IPS-15b (cell line): ENCODE results near the gene ISY1.
"Not testable (repeated sequence)": the region's sequence is repeated elsewhere in the genome, so short reads cannot be mapped to it uniquely, and the experiment has no call there.

Experiments
- H3K27me3 ChIP-seq: one replicate; pipeline ENCODE4 v1.6.1; 2013; ENCODE audit warnings: low read length; ENCODE audit not compliant: control insufficient read depth, insufficient read depth
- H3K36me3 ChIP-seq: one replicate; pipeline ENCODE4 v1.6.1; 2013; ENCODE audit warnings: low read length; ENCODE audit not compliant: control insufficient read depth, insufficient read depth
- H3K4me1 ChIP-seq: one replicate; pipeline ENCODE4 v1.6.1; 2013; ENCODE audit warnings: mild to moderate bottlenecking, low read length; ENCODE audit not compliant: control insufficient read depth, insufficient read depth
- H3K4me3 ChIP-seq: one replicate; pipeline ENCODE4 v1.5.1; 2013; ENCODE audit warnings: low read depth, low read length
- H3K9ac ChIP-seq: one replicate; pipeline ENCODE4 v1.6.1; 2013; ENCODE audit warnings: low read depth, mild to moderate bottlenecking, low read length
- H3K9me3 ChIP-seq: one replicate; pipeline ENCODE4 v1.6.1; 2013; ENCODE audit warnings: mild to moderate bottlenecking, low read length; ENCODE audit not compliant: control insufficient read depth, insufficient read depth

ISY1 gene

DNA sequence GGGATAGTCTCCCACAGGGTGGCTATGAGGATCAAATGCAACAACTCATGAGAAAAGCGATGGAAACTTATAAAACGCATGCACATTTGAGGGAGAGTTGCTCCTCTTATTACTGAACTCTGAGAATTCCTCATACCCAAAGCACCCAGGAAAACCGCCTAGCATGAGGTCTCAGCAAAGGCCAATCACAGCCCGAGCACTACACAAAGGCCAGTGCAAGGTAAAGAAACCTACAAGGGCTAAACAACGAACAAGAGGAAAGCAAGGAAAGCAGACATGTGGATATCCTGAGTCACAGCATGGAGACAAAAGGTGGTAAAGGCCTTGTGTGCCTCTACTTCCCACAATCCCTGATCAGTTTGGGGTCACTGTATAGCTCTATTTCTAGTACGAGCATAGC lies 46.4 kb downstream of the ISY1 start:
- Histone ChIP-seq H3K9ac (no peak overlapping the region), H3K36me3 (no peaks in the 10 kb centered on the region), H3K4me3 (no peak overlapping the region), H3K9me3 (no peaks in the 10 kb centered on the region), H3K4me1 (peaks cover 23% of the 10 kb centered on the region), H3K27me3 (no peaks in the 10 kb centered on the region)

DNA sequence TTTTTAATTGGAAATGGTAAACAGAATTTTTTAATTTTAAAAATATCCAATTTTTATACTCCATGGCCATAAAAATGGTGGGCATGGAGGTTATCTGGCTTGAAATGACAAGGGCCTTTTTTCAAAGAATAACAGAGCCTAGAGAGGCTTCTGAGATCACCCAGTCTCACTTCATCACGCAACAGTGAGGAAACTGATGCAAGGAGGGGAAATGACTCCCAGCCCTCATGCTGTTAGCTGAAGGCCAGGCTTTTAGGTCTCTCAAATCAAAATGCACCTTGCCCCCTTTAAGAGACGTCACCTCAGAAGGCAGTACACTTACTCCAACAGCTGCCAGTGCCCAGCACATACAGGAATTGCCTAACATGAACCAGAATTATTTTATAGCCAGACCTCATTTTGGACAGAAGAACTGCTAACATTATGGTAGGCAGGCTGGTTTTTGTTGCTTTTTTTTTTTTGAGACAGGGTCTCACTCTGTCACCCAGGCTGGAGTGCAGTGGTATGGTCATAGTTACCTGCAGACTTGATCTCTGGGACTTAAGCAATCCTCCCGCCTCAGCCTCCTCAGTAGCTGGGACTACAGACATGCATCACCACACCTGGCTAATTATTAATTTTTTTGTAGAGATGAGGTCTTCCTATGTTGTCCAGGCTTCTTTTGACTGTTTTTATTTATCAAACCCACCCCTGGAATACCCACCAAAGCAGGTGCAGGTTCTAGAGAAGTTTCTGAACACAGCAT lies 48.4 kb downstream of the ISY1 start:
- H3K4me1 ChIP-seq, result peaks cover 13% of the 10 kb centered on the region
- H3K9ac ChIP-seq, result no peak overlapping the region
- no peaks in the 10 kb centered on the region for H3K36me3 ChIP-seq
- H3K27me3 ChIP-seq, result no peaks in the 10 kb centered on the region
- no peak overlapping the region for H3K4me3 ChIP-seq
- H3K9me3 ChIP-seq, result no peaks in the 10 kb centered on the region

DNA sequence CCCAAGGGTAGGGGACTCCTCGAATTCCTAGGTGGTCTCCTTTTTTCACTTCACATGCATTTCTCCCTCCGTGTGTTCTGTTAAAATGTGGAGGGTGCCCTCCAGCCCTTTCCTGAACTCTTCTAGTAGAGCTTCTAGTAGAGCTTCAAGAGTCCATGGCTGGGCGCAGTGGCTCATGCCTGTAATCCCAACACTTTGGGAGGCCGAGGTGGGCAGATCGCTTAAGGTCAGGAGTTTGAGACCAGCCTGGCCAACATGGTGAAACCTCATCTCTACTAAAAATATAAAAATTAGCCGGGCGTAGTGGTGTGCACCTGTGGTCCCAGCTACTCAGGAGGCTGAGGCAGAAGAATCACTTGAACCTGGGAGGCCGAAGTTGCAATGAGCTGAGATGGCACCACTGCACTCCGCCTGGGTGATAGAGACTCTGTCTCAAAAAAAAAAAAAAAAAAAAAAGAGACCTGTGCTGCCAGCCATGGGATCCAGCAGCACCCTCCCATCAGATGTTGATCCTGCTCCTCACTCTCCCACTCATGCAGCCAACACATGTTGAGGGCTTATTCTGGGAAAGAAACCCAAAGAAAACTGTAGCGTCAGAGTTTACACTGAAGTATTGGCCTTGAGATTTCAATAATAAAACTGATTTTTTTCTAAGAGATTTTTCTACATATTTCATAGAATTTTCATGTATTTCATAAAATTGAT lies 49.6 kb downstream of the ISY1 start:
- not testable (repeated sequence) for H3K4me3 ChIP-seq, H3K27me3 ChIP-seq, H3K4me1 ChIP-seq, H3K36me3 ChIP-seq, H3K9me3 ChIP-seq, H3K9ac ChIP-seq

DNA sequence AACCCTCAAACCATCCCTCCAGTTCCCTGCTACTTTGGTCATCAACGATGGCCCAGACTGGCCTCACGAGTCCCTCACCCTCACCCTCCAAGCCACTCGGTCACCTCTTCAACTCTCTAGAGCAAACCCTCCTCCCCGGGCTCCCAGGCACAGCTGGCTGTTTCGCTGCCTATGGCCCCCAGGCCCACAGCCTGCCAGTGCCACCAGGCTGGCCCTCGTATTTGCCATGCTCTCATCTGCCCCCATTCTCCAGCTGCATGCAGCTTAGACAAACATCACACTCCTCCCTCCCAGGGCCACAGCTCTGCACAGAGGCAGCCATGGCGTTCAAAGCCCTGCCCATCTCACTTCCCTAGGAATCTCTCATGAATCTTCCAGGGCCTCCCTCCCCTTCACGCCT lies 53.1 kb downstream of the ISY1 start:
- H3K27me3 ChIP-seq, result no peaks in the 10 kb centered on the region
- no peaks in the 10 kb centered on the region for H3K36me3 ChIP-seq
- no peak overlapping the region for H3K9ac ChIP-seq

DNA sequence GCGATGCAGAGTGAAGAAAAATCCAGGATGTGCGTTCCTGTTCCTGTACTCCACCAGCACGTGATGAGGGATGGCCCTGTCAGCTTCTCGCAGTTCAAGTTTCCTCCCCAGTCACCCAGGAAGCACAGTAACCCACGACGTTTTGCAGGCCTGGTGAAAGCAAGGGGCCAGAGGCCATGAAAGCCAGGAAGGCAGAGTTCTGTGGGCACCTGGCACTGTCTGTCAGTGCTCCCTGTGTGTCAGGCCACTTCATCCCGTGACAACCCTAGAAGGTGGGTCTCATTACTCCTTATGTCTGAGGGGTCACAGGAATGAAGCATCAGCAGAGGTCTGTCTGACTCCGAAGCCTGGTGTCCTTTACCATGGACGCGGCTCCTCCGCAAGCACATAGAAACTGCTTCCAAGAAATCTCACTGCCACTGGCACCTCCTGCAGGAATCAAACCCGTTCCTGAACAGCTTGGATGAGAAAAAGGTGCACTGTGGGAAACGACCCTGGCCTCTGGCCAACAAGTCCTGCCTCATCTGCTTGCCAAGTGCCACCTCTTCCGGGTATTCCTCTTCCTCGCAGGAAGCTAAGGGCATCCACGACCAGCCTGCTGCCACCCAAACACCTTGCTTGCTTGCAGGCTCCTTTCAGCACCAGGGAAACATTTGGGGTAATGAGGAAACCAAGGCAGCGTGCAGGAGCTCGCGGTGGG lies 53.8 kb downstream of the ISY1 start:
- no peak overlapping the region for H3K4me3 ChIP-seq
- H3K27me3 ChIP-seq, result no peaks in the 10 kb centered on the region
- H3K9me3 ChIP-seq, result no peaks in the 10 kb centered on the region
- H3K9ac ChIP-seq, result no peak overlapping the region
- H3K36me3 ChIP-seq, result peaks cover 2% of the 10 kb centered on the region
- no peaks in the 10 kb centered on the region for H3K4me1 ChIP-seq

More for the DNA sequence above, 53.1 kb downstream of the ISY1 start:
- Histone ChIP-seq H3K4me3 (no peak overlapping the region), H3K9me3 (no peaks in the 10 kb centered on the region), H3K4me1 (no peaks in the 10 kb centered on the region)

DNA sequence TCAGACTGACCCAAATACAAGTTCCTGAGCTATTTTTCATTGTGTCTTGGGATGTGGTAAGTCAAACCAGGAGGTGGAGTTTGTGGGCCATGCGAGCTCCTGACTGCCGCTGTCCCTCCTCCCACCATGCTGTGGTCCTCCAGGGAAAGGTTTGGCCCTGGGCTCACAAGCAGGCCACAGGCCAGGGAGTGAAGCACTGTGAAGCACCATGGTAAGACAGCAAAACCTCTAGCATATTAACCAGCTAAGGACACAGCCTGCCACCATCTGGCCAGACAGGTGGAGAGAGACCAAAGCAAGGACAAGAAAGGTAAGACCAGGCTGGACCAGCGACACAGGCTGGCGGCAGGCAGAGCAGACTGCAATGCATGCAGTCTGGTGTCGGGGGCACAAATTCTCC lies 54.5 kb downstream of the ISY1 start:
- Histone ChIP-seq H3K4me1 (no peaks in the 10 kb centered on the region), H3K36me3 (peaks cover 6% of the 10 kb centered on the region), H3K9me3 (no peaks in the 10 kb centered on the region), H3K4me3 (no peak overlapping the region), H3K27me3 (no peaks in the 10 kb centered on the region), H3K9ac (no peak overlapping the region)

DNA sequence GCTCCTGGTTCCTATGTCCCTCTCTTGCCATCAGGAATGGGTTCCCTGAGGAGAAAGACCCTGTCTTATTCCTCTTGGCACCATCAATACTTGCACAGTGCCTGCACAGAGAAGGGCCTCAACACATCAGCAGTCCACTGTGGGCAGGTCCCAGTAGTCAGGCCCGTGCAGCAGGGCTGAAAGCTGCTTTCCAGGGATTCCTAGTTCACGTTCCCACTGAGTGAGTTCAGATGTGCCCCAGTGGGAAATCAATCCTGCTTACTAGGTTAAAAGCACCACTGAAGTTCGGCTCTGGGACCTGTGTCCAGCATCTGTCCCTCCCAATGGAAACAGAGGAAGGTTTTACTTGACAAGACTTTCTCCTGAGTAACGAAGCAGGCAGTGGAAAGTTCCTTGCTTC lies 55.0 kb downstream of the ISY1 start:
- H3K27me3 ChIP-seq, result no peaks in the 10 kb centered on the region
- H3K36me3 ChIP-seq, result peaks cover 6% of the 10 kb centered on the region
- H3K4me1 ChIP-seq, result no peaks in the 10 kb centered on the region
- no peaks in the 10 kb centered on the region for H3K9me3 ChIP-seq
- H3K4me3 ChIP-seq, result no peak overlapping the region
- no peak overlapping the region for H3K9ac ChIP-seq

DNA sequence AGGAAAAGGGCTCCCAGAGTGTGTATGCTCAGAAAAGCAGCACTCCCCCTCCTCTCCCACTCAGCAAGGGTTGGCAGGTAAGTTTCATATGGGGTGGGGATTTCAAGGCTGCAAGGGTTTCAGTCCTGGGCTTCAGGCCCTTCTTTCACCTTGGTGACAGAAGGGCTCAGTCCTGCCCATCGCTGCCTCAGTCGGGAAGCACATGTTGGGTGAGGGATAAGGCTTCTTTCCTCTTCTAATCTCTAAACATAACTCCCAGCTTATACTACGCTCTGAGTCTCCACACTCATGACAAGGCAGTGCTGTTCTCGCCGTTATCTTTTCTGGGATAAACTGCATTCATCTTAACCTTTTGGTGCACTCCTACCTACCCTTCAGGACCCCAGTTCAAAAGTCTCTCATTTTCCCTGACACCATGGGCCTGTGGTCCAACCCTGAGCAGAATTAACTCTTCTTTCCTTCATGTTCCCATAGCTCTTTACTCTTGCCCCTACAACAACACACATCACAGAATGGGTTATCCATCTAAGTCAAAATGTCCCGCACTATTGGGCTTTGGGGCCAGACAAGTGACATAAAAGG lies 56.3 kb downstream of the ISY1 start:
- peaks cover 6% of the 10 kb centered on the region for H3K36me3 ChIP-seq
- no peak overlapping the region for H3K4me3 ChIP-seq
- H3K27me3 ChIP-seq, result no peaks in the 10 kb centered on the region
- H3K4me1 ChIP-seq, result no peaks in the 10 kb centered on the region
- H3K9ac ChIP-seq, result no peak overlapping the region
- no peaks in the 10 kb centered on the region for H3K9me3 ChIP-seq

DNA sequence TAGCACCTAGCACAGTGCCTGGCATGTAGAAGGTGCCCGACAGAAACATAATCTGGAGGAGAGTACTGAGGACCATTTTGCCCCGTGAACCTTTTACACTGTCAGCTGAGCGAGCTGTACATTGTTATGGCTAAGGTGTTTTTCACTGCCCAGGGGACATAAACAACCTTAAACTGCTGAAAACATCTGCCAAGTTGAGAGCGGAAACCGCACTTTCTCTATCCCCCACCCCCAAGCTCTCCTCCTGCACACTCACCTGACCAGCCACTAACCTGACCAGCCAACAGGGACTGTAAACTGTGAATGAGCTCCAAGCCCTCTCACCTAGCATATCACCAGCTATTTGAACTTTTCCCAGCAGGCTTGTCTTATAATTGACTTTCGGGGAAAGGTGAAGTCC lies 56.8 kb downstream of the ISY1 start:
- no peak overlapping the region for H3K9ac ChIP-seq
- H3K27me3 ChIP-seq, result no peaks in the 10 kb centered on the region
- no peak overlapping the region for H3K4me3 ChIP-seq
- H3K9me3 ChIP-seq, result no peaks in the 10 kb centered on the region
- no peaks in the 10 kb centered on the region for H3K4me1 ChIP-seq
- H3K36me3 ChIP-seq, result peaks cover 6% of the 10 kb centered on the region

DNA sequence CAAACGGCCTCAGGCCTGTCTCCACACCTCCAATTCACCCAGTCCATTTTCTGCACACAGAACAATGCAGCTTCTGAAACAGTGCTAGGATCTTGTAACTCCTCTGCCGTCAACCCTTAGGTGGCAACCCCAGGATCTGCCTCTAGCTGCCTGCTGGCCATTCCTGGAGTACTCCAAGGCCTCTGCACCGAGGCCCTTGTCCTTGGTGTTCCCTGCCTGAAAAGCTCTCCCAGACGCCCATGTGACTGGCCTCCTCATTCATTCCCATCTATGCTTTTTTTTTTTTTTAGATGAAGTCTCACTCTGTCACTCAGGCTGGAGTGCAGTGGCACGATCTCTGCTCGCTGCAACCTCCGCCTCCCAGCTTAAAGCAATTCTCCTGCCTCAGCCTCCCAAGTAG lies 57.6 kb downstream of the ISY1 start:
- Histone ChIP-seq H3K4me1 (no peaks in the 10 kb centered on the region), H3K36me3 (peaks cover 6% of the 10 kb centered on the region), H3K4me3 (no peak overlapping the region)

DNA sequence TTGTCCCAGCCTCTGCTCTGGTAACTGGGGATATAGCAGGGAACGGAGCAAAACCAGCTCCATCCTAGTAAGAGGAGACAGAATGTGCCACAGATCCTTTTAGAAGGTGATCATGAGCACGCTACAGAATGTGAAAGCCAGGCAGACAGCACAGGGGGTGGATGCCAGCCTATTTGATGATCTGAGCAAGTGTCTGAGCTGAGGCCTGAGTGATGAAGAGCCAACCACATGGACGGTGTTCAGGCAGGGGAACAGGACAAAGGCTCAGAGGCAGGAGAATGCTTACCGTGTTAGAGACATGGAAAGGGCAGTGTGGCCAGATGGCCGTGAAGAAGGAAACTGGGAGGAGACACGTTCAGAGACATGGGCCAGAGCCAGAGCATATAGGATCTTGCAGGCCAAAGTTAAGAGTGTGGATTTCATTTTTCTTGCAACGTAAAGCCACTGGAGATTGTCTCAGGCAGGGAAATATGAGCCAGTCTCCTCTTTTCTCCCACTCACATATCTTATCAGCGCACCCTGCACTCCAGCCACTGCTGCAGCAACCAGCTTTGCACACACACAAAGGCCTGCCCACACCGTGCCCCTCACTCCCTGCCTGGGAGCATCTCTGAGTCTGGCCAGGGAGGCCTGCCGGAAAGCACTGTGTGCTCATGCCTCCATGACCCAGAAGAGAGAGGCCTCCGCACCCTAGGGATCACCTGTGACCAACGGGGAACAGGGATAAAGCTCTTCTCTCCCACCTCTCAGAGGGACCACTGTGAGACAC lies 59.3 kb downstream of the ISY1 start:
- no peak overlapping the region for H3K4me3 ChIP-seq

More for the DNA sequence above, 57.6 kb downstream of the ISY1 start:
- Histone ChIP-seq H3K9me3 (no peaks in the 10 kb centered on the region), H3K27me3 (no peaks in the 10 kb centered on the region), H3K9ac (no peak overlapping the region)

More for the DNA sequence above, 59.3 kb downstream of the ISY1 start:
- H3K27me3 ChIP-seq, result no peaks in the 10 kb centered on the region
- H3K9ac ChIP-seq, result no peak overlapping the region
- H3K9me3 ChIP-seq, result no peaks in the 10 kb centered on the region
- peaks cover 6% of the 10 kb centered on the region for H3K36me3 ChIP-seq
- H3K4me1 ChIP-seq, result no peaks in the 10 kb centered on the region
